SK-N-SH (cell line): ENCODE results near the gene MC1R. TPM values are rescaled to one million over a fixed set of nuclear protein-coding genes. Genes with fewer than 3 reads are reported as not detected.

Experiments
- CTCF ChIA-PET: fragments of 300-600, 350-600 bp; formaldehyde crosslinking; extraction: SDS; loops from one replicate; lab custom pipeline; 2021; lab: Yijun Ruan, JAX
- POLR2A ChIA-PET: fragments of 350-600 bp; sonication (Branson Sonifier 250); formaldehyde crosslinking; extraction: SDS; loops from one replicate; lab custom pipeline; 2020; ENCODE audit warnings: antibody characterized with exemption, inconsistent platforms; lab: Yijun Ruan, JAX
- DNase-seq: peaks from one replicate; pipeline ENCODE4 v3.0.0; 2012
- H2AFZ ChIP-seq: fragments of 200-600 bp; sonication (generic); 2 replicates; pipeline ENCODE4 v1.8.1; 2016; ENCODE audit warnings: antibody characterized with exemption, mild to moderate bottlenecking, low read depth
- H3F3A ChIP-seq: fragments of 200-600 bp; sonication (generic); replicated peaks from 2 replicates; pipeline ENCODE3; 2016; ENCODE audit warnings: antibody characterized with exemption, mild to moderate bottlenecking; ENCODE audit not compliant: insufficient read depth
- H3K27ac ChIP-seq, 2 experiments: fragments of 200-500 bp in 1 of 2; fragments of 200-600 bp in 1 of 2; sonication (Bioruptor generic) in 1 of 2; sonication (generic), shearing (Covaris generic) in 1 of 2; 2 replicates each; pipeline versions ENCODE4 v1.5.1 to v1.6.1; 2014 to 2016; ENCODE audit warnings: low read depth in 2 of 2, inconsistent platforms in 1 of 2, low read length in 1 of 2, mild to moderate bottlenecking in 1 of 2, mixed read lengths in 1 of 2
- H3K27me3 ChIP-seq: fragments of 200-600 bp; sonication (generic), shearing (Covaris generic); 2 replicates; pipeline ENCODE4 v1.6.1; 2016; ENCODE audit warnings: mixed run types; ENCODE audit not compliant: insufficient read depth
- H3K36me3 ChIP-seq, 2 experiments: fragments of 200-500 bp in 1 of 2; fragments of 200-600 bp in 1 of 2; sonication (Bioruptor generic) in 1 of 2; sonication (generic) in 1 of 2; replicated peaks in 1 of 2; 2 replicates each; pipeline versions ENCODE3 to v1.5.1; 2014 to 2016; ENCODE audit warnings: low read length in 1 of 2, mild to moderate bottlenecking in 1 of 2; ENCODE audit not compliant: insufficient read depth in 2 of 2, control insufficient read depth in 1 of 2
- H3K4me1 ChIP-seq, 2 experiments: fragments of 200-500 bp in 1 of 2; fragments of 200-600 bp in 1 of 2; sonication (Bioruptor generic) in 1 of 2; sonication (generic), shearing (Covaris generic) in 1 of 2; 2 replicates each; pipeline versions ENCODE4 v1.5.1 to v1.6.1; 2014 to 2016; ENCODE audit warnings: low read depth in 1 of 2, low read length in 1 of 2, mixed run types in 1 of 2; ENCODE audit not compliant: insufficient read depth in 2 of 2, control insufficient read depth in 1 of 2
- H3K4me2 ChIP-seq: fragments of 200-600 bp; sonication (generic), shearing (Covaris generic); 2 replicates; pipeline ENCODE4 v1.6.1; 2017; ENCODE audit warnings: mixed run types
- H3K4me3 ChIP-seq, 2 experiments: fragments of 200-500 bp in 1 of 2; fragments of 200-600 bp in 1 of 2; sonication (Bioruptor generic) in 1 of 2; sonication (generic), shearing (Covaris generic) in 1 of 2; 2 replicates each; pipeline versions ENCODE4 v1.5.1 to v1.8.1; 2014 to 2016; ENCODE audit warnings: low read depth in 2 of 2, inconsistent platforms in 1 of 2, low read length in 1 of 2, mild to moderate bottlenecking in 1 of 2, mixed read lengths in 1 of 2, moderate library complexity in 1 of 2
- H3K79me2 ChIP-seq: fragments of 200-600 bp; sonication (generic); 2 replicates; pipeline ENCODE4 v1.8.1; 2017; ENCODE audit warnings: mild to moderate bottlenecking; ENCODE audit not compliant: insufficient read depth
- H3K9ac ChIP-seq: fragments of 200-600 bp; sonication (generic); 2 replicates; pipeline ENCODE4 v1.6.1; 2017; ENCODE audit warnings: mixed run types
- H3K9me2 ChIP-seq: fragments of 200-600 bp; sonication (generic); 2 replicates; pipeline ENCODE4 v1.6.1; 2017; ENCODE audit warnings: mixed run types
- H3K9me3 ChIP-seq: fragments of 200-600 bp; sonication (generic); 2 replicates; pipeline ENCODE4 v1.6.1; 2017; ENCODE audit warnings: mixed run types, mild to moderate bottlenecking, moderate library complexity
- H4K20me1 ChIP-seq: fragments of 200-600 bp; sonication (generic); 2 replicates; pipeline ENCODE4 v1.6.1; 2017; ENCODE audit warnings: mild to moderate bottlenecking, mixed run types; ENCODE audit not compliant: insufficient read depth
- EP300 ChIP-seq, 2 experiments: IDR thresholded peaks; 2 replicates each; pipeline versions ENCODE4 v1.4.0 to v1.6.1; 2012; ENCODE audit warnings: borderline replicate concordance in 1 of 2, low read depth in 1 of 2, low read length in 1 of 2
- FOSL2 ChIP-seq: IDR thresholded peaks from 2 replicates; pipeline ENCODE4 v1.4.0; 2012; ENCODE audit warnings: low read depth, mild to moderate bottlenecking, moderate library complexity, borderline replicate concordance
- GATA2 ChIP-seq: sonication (generic); formaldehyde crosslinking; IDR thresholded peaks from 2 replicates; pipeline ENCODE4 v1.5.0; 2020; ENCODE audit warnings: mild to moderate bottlenecking, missing genetic modification reagents
- MEF2A ChIP-seq: IDR thresholded peaks from 2 replicates; pipeline ENCODE4 v1.4.0; 2012; ENCODE audit warnings: low read depth, borderline replicate concordance
- RAD21 ChIP-seq: IDR thresholded peaks from 2 replicates; pipeline ENCODE4 v1.6.1; 2012; ENCODE audit warnings: mild to moderate bottlenecking, low read length
- RCOR1 ChIP-seq: fragments of 150-350 bp; IDR thresholded peaks from 2 replicates; pipeline ENCODE4 v1.6.1; 2017; ENCODE audit warnings: antibody characterized with exemption, low read length
- YY1 ChIP-seq: IDR thresholded peaks from 2 replicates; pipeline ENCODE4 v1.4.0; 2012; ENCODE audit warnings: low read depth, mild to moderate bottlenecking
- ZBTB33 ChIP-seq: IDR thresholded peaks from 2 replicates; pipeline ENCODE4 v1.4.0; 2012; ENCODE audit warnings: low read depth, borderline replicate concordance
- WGBS: methylation state at CpG from one replicate; pipeline ENCODE4 v1.1.6; 2017; ENCODE audit warnings: low lambda C conversion rate; 5-methylcytosine and 5-hydroxymethylcytosine counted together
- polyA plus RNA-seq, 3 experiments: library from polyadenylated mRNA; depleted of rRNA; stranded (reverse); fragments of >200 nt; gene quantifications; 2 replicates each; pipeline ENCODE4 v1.2.3, GENCODE V29; 2012
- TF ChIP-seq, protein P1 (sequence below): IDR thresholded peaks from 2 replicates; pipeline ENCODE4; 2012
- TF ChIP-seq, protein P2 (sequence below): fragments of 150-350 bp; IDR thresholded peaks from 2 replicates; pipeline ENCODE4 v1.6.1; 2017; ENCODE audit warnings: antibody characterized with exemption, low read length, low read depth, borderline replicate concordance

Gene MC1R
- polyA plus RNA-seq, 1 of the 3 experiments (the other 2 are of a cell fraction) = 11.1 TPM

- no peak overlapping the region for H3K9ac ChIP-seq
Observed at GRCh38 chr16:89945654-89946053, 27.0 kb downstream of the MC1R start.

GRCh38 chr16:89946515-89946914, 27.9 kb downstream of the MC1R start:
- ChIA-PET CTCF (no interaction called here), POLR2A (no interaction called here)
- H3K4me2 ChIP-seq = no peak overlapping the region
- H4K20me1 ChIP-seq = 0 out of 2 replicates have a peak, but pooled peaks cover 3% of the 10 kb centered on the region
- no peaks in the 10 kb centered on the region for H3K27me3 ChIP-seq
- H2AFZ ChIP-seq = no peak overlapping the region
- no peak for DNase-seq
- H3K36me3 ChIP-seq = no peaks in the 10 kb centered on the region
- H3K9me3 ChIP-seq = no peaks in the 10 kb centered on the region
- H3K4me3 ChIP-seq = no peak overlapping the region
- peaks cover 12% of the 10 kb centered on the region; the same call in 1 of the 2 replicates for H3K79me2 ChIP-seq
- TF ChIP-seq YY1 = no peak
- no peak for TF ChIP-seq FOSL2
- TF ChIP-seq, protein P1, sequence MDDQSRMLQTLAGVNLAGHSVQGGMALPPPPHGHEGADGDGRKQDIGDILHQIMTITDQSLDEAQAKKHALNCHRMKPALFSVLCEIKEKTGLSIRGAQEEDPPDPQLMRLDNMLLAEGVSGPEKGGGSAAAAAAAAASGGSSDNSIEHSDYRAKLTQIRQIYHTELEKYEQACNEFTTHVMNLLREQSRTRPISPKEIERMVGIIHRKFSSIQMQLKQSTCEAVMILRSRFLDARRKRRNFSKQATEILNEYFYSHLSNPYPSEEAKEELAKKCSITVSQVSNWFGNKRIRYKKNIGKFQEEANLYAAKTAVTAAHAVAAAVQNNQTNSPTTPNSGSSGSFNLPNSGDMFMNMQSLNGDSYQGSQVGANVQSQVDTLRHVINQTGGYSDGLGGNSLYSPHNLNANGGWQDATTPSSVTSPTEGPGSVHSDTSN = no peak
- TF ChIP-seq RAD21 = no peak
- TF ChIP-seq, protein P2, sequence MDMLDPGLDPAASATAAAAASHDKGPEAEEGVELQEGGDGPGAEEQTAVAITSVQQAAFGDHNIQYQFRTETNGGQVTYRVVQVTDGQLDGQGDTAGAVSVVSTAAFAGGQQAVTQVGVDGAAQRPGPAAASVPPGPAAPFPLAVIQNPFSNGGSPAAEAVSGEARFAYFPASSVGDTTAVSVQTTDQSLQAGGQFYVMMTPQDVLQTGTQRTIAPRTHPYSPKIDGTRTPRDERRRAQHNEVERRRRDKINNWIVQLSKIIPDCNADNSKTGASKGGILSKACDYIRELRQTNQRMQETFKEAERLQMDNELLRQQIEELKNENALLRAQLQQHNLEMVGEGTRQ = no peak
- no peak for TF ChIP-seq GATA2
- no peak for TF ChIP-seq ZBTB33
- TF ChIP-seq, all 33 proteins: peak for 0
- H3K9ac ChIP-seq = no peak overlapping the region
- H3K9me2 ChIP-seq = no peaks in the 10 kb centered on the region
- no peak overlapping the region for H3K27ac ChIP-seq
- peaks cover 0 to 13% of the 10 kb centered on the region in 2 experiments; a peak in 1 of 4 replicates for H3K4me1 ChIP-seq
- 70% methylated on average over 5 of the region's 5 CpGs for WGBS
- H3F3A ChIP-seq = no peaks in the 10 kb centered on the region

More at GRCh38 chr16:89945654-89946053, 27.0 kb downstream of the MC1R start:
- Histone ChIP-seq H3K4me3 (no peak overlapping the region), H3K4me2 (no peak overlapping the region), H4K20me1 (no peaks in the 10 kb centered on the region), H3K4me1 (peaks cover 0 to 13% of the 10 kb centered on the region in 2 experiments; a peak in 1 of 4 replicates), H3K36me3 (no peaks in the 10 kb centered on the region), H3K27ac (no peak overlapping the region), H3K79me2 (peaks cover 9% of the 10 kb centered on the region; the same call in 1 of the 2 replicates), H3K27me3 (no peaks in the 10 kb centered on the region), H3K9me2 (no peaks in the 10 kb centered on the region), H3K9me3 (no peaks in the 10 kb centered on the region), H2AFZ (no peak overlapping the region), H3F3A (no peaks in the 10 kb centered on the region)
- ChIA-PET POLR2A (no interaction called here), CTCF (no interaction called here)
- no peak for DNase-seq
- WGBS = 77% methylated on average over 7 of the region's 7 CpGs
- TF ChIP-seq EP300 (IDR thresholded peaks at IDR 0.05; ENCODE audit: borderline replicate concordance in 1 of 2, low read depth in 1 of 2, low read length in 1 of 2) (no peak), FOSL2 (no peak), MEF2A (no peak), RCOR1 (no peak)
- TF ChIP-seq, protein P2 = no peak
